Mesothelial cell of epicardium (in vitro differentiated cells): ENCODE results near the gene PUSL1. TPM values are rescaled to one million over a fixed set of nuclear protein-coding genes. Genes with fewer than 3 reads are reported as not detected.
A peak's percentile ranks its signal among the peaks of the same experiment; 100 is the strongest.

ENCODE experiments used
- DNase-seq, 2 experiments: peaks; one replicate each; pipeline ENCODE4 v3.0.0; 2021; ENCODE audit warnings: low spot score in 2 of 2; ENCODE audit not compliant: unreplicated experiment in 2 of 2
- H3K27ac Mint-ChIP-seq: 2 replicates; pipeline ENCODE4 v1.8.0; 2021; ENCODE audit warnings: mixed read lengths
- H3K27me3 Mint-ChIP-seq: 2 replicates; pipeline ENCODE4 v1.8.0; 2021; ENCODE audit warnings: low read depth, mixed read lengths
- H3K36me3 Mint-ChIP-seq: 2 replicates; pipeline ENCODE4 v1.8.0; 2021; ENCODE audit warnings: mixed read lengths
- H3K4me1 Mint-ChIP-seq: 2 replicates; pipeline ENCODE4 v1.8.0; 2021; ENCODE audit warnings: mixed read lengths
- H3K4me3 Mint-ChIP-seq: 2 replicates; pipeline ENCODE4 v1.8.0; 2021; ENCODE audit warnings: mild to moderate bottlenecking, moderate library complexity, mixed read lengths
- H3K9me3 Mint-ChIP-seq: 2 replicates; pipeline ENCODE4 v1.8.0; 2021; ENCODE audit warnings: mixed read lengths
- total RNA-seq: library from RNA; stranded (reverse); gene quantifications from 3 replicates; pipeline ENCODE4 v1.2.1, GENCODE V29; 2021
- TF ChIP-seq, protein P1 (sequence below): fragments of 200-600 bp; sonication (generic); IDR thresholded peaks from one replicate; pipeline ENCODE4 v1.5.0; 2021; ENCODE audit warnings: antibody characterized with exemption; ENCODE audit not compliant: unreplicated experiment

Gene PUSL1
- total RNA-seq, 1 donor from 2014 or later: 12.7 TPM

DNA sequence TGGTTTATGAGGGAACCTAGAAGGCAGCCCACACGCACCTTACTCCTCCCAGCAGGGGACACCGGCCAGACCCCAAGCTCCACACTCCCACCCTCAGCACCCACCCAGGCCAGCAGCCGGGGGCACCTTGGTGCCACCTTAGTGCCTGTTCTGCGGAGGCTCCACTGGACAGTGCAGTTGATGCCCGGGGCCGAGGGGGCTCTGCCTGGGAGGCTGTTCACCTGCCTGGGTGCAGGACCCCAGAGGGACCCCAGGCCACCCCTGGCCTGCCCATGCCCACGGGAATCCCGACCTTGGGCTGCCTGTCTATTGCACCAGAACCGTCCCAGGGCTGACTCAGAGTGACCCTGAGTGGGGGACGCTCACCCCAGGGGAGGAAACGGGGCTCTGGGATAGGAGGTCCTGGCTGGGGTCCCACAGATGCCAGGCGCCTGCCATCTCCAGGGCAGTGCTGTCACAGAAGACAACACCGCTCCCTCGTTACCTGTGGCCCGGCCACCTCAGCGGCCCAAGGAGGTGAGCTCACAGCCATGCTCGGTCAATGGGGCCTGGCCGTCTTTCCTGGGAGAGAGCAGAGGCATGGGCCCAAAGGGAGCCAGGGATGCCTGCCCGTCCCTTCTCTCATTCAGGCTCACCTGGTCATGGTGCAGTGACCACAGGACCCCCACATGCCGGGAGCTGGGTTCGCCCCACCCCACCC is 27.5 kb upstream of the PUSL1 start:
- peak in 1 of 2 experiments; percentile 18 for DNase-seq
- TF ChIP-seq, protein P1, sequence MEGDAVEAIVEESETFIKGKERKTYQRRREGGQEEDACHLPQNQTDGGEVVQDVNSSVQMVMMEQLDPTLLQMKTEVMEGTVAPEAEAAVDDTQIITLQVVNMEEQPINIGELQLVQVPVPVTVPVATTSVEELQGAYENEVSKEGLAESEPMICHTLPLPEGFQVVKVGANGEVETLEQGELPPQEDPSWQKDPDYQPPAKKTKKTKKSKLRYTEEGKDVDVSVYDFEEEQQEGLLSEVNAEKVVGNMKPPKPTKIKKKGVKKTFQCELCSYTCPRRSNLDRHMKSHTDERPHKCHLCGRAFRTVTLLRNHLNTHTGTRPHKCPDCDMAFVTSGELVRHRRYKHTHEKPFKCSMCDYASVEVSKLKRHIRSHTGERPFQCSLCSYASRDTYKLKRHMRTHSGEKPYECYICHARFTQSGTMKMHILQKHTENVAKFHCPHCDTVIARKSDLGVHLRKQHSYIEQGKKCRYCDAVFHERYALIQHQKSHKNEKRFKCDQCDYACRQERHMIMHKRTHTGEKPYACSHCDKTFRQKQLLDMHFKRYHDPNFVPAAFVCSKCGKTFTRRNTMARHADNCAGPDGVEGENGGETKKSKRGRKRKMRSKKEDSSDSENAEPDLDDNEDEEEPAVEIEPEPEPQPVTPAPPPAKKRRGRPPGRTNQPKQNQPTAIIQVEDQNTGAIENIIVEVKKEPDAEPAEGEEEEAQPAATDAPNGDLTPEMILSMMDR: no peak
- H3K9me3 Mint-ChIP-seq: no peaks in the 10 kb centered on the region
- no peak overlapping the region for H3K27ac Mint-ChIP-seq
- no peaks in the 10 kb centered on the region for H3K4me1 Mint-ChIP-seq
- no peaks in the 10 kb centered on the region for H3K36me3 Mint-ChIP-seq
- no peaks in the 10 kb centered on the region for H3K27me3 Mint-ChIP-seq
- H3K4me3 Mint-ChIP-seq: no peak overlapping the region

DNA sequence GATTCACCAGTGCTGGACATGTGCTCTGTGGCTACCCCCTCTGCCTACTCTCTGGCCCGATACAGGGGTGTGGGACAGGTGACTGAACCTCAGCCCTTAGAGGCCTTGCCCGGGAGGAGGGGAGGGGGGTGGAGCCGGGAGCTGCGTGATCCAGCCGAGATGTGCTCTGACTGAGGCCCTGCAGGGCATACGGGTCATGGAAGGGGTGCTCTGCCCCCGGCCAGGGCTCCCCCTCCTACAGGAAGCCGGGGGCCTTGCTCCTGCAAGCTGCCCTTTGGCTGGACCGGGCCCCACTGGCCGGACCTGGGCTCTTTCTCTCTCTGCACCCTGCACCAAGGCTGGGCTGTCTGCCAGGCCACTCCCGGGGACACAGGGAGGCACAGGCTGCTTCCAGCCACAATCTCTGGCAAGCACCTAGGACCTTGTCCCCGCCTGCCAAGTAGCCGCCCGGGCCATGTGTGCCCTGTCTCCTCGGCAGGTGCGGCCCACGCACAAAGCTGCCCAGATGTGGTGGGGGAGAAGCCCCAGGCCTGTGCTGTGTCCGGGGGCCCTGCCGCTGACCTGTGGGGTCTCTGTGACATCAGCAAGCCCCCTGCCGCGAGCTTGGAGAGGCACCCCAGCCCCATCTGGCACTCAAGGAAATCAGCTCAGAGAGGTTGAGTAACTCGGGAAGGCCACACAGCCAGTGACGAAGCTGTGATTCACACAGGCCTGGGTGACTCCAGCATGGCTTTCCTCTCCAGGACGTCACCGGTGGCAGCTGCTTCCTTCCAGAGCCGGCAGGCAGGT is 26.7 kb upstream of the PUSL1 start:
- no peak overlapping the region for H3K27ac Mint-ChIP-seq
- H3K27me3 Mint-ChIP-seq: no peaks in the 10 kb centered on the region
- H3K4me3 Mint-ChIP-seq: no peak overlapping the region
- no peaks in the 10 kb centered on the region for H3K4me1 Mint-ChIP-seq
- no peaks in the 10 kb centered on the region for H3K9me3 Mint-ChIP-seq
- TF ChIP-seq, protein P1: no peak
- peak in 1 of 2 experiments; percentile 17 for DNase-seq
- no peaks in the 10 kb centered on the region for H3K36me3 Mint-ChIP-seq

DNA sequence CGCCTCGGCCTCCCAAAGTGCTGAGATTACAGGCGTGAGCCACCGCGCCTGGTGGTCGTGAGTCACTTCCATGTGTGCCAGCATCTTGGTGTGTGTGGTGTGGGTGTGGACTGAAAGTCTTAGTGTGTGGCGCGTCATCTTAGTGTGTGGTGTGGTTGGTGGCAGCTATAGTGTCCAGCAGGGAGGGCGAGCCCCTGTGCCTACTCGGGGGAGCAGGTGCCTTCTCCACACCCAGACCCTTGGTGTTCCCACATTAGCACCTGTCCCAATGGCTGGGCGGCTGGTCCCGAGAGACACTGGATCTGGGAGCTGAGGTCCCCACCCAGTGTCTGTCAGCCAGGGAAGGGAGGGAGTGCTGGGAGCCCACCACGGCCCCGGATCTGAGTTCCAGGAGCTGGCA is 25.4 kb upstream of the PUSL1 start:
- Mint-ChIP-seq H3K9me3 (no peaks in the 10 kb centered on the region), H3K4me3 (no peak overlapping the region), H3K27me3 (no peaks in the 10 kb centered on the region), H3K4me1 (no peaks in the 10 kb centered on the region), H3K36me3 (no peaks in the 10 kb centered on the region), H3K27ac (no peak overlapping the region)
- DNase-seq: no peak
- TF ChIP-seq, protein P1: no peak

DNA sequence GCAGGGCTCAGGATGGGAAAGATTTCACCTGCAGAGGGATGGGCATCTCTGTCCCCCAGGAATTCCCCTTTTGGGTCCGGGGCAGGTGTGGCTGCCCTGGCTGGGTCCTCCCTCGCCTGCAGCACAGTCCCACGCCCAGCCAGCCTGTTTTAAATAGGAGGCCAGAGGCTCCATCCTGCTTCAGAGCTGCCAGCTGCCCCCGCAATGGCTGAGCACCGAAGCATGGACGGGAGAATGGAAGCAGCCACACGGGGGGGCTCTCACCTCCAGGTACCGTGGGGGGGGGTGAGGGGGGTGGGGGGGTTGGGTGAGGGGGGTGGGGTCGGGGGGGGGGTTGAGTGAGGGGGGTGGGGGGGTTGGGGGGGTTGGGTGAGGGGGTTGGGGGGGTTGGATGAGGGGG is 24.6 kb upstream of the PUSL1 start:
- H3K36me3 Mint-ChIP-seq: no peaks in the 10 kb centered on the region
- TF ChIP-seq, protein P1: no peak
- H3K27me3 Mint-ChIP-seq: no peaks in the 10 kb centered on the region
- DNase-seq: no peak
- H3K27ac Mint-ChIP-seq: no peak overlapping the region
- no peak overlapping the region for H3K4me3 Mint-ChIP-seq
- no peaks in the 10 kb centered on the region for H3K9me3 Mint-ChIP-seq
- no peaks in the 10 kb centered on the region for H3K4me1 Mint-ChIP-seq

DNA sequence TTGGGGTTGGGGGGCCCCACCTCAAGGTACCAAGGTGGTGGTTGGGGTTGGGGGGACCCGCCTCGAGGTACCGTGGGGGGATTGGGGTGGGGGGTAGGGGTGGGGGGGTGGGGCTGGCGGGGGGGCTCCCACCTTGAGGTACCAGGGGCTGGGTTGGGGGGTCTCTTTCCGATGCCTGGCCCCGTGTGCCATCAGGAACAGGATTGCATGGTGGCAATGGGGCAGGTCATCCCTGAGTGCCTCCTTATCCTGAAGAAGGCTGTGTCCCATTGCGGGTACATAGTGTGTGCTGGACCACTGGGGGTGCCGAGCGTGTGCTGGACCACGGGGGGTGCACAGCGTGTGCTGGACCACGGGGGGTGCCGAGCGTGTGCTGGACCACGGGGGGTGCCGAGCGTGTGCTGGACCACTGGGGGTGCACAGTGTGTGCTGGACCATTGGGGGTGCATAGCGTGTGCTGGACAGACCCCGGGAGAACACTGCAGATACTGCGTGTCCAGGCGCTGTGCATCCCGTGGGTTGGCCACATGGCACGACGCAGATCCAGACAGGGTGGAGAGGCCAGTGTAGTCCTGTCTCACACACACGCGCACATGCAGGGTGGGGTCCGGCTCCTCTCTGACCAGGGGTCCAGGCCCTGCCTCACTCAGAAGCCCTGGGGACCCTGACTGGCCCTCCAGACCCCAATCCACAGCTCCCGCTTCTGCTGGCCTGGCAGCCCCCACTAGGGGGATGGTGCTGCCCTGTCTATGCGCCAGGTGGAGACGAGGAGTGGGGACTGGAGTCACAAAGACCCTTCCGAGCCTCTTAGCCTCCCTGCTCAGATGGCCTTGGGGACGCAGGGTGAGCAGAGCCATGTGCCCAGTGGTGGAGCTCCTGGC is 23.9 kb upstream of the PUSL1 start:
- Mint-ChIP-seq H3K27me3 (no peaks in the 10 kb centered on the region), H3K36me3 (no peaks in the 10 kb centered on the region), H3K9me3 (no peaks in the 10 kb centered on the region), H3K4me3 (no peak overlapping the region), H3K27ac (no peak overlapping the region), H3K4me1 (no peaks in the 10 kb centered on the region)
- TF ChIP-seq, protein P1: no peak
- no peak for DNase-seq
